Rectal smooth muscle tissue (tissue), 1 donor: ENCODE data around the gene SLCO2A1.

Experiments used
- H3K27ac ChIP-seq: one replicate; pipeline ENCODE4 v1.7.0; 2013; ENCODE audit warnings: low read depth, low read length, inconsistent platforms
- H3K27me3 ChIP-seq: one replicate; pipeline ENCODE4 v1.7.0; 2013; ENCODE audit warnings: low read length; ENCODE audit not compliant: control insufficient read depth, insufficient read depth
- H3K36me3 ChIP-seq: one replicate; pipeline ENCODE4 v1.7.0; 2013; ENCODE audit warnings: low read length; ENCODE audit not compliant: control insufficient read depth, insufficient read depth
- H3K4me1 ChIP-seq: one replicate; pipeline ENCODE4 v1.7.0; 2013; ENCODE audit warnings: low read length; ENCODE audit not compliant: control insufficient read depth, insufficient read depth
- H3K4me3 ChIP-seq: one replicate; pipeline ENCODE4 v1.7.0; 2013; ENCODE audit warnings: low read length
- H3K9ac ChIP-seq: one replicate; pipeline ENCODE4 v1.7.0; 2013; ENCODE audit warnings: low read length

Gene SLCO2A1

GRCh38 chr3:133999891-134000685 lies 29.6 kb downstream of the SLCO2A1 start:
- H3K27ac ChIP-seq = no peak overlapping the region
- no peaks in the 10 kb centered on the region for H3K27me3 ChIP-seq
- H3K4me1 ChIP-seq = no peaks in the 10 kb centered on the region
- no peak overlapping the region for H3K9ac ChIP-seq
- no peak overlapping the region for H3K4me3 ChIP-seq
- H3K36me3 ChIP-seq = no peaks in the 10 kb centered on the region

GRCh38 chr3:133998691-133999241 lies 31.0 kb downstream of the SLCO2A1 start:
- Histone ChIP-seq H3K4me1 (no peaks in the 10 kb centered on the region), H3K27ac (no peak overlapping the region), H3K36me3 (no peaks in the 10 kb centered on the region), H3K4me3 (no peak overlapping the region), H3K9ac (no peak overlapping the region), H3K27me3 (no peaks in the 10 kb centered on the region)

GRCh38 chr3:133997871-133998635 lies 31.7 kb downstream of the SLCO2A1 start:
- no peak overlapping the region for H3K27ac ChIP-seq
- H3K4me3 ChIP-seq = no peak overlapping the region
- no peaks in the 10 kb centered on the region for H3K27me3 ChIP-seq
- no peaks in the 10 kb centered on the region for H3K36me3 ChIP-seq
- no peak overlapping the region for H3K9ac ChIP-seq
- H3K4me1 ChIP-seq = no peaks in the 10 kb centered on the region

GRCh38 chr3:133996996-133997395 lies 32.7 kb downstream of the SLCO2A1 start:
- no peak overlapping the region for H3K4me3 ChIP-seq
- H3K27ac ChIP-seq = no peak overlapping the region
- H3K4me1 ChIP-seq = no peaks in the 10 kb centered on the region
- no peaks in the 10 kb centered on the region for H3K36me3 ChIP-seq
- no peak overlapping the region for H3K9ac ChIP-seq
- no peaks in the 10 kb centered on the region for H3K27me3 ChIP-seq

GRCh38 chr3:133996251-133996661 lies 33.5 kb downstream of the SLCO2A1 start:
- Histone ChIP-seq H3K4me1 (no peaks in the 10 kb centered on the region), H3K9ac (no peak overlapping the region), H3K27me3 (no peaks in the 10 kb centered on the region), H3K27ac (no peak overlapping the region), H3K4me3 (no peak overlapping the region), H3K36me3 (no peaks in the 10 kb centered on the region)

GRCh38 chr3:133995264-133995663 lies 34.5 kb downstream of the SLCO2A1 start:
- no peak overlapping the region for H3K9ac ChIP-seq
- H3K4me1 ChIP-seq = no peaks in the 10 kb centered on the region

GRCh38 chr3:133994166-133994890 lies 35.4 kb downstream of the SLCO2A1 start:
- Histone ChIP-seq H3K27ac (no peak overlapping the region), H3K4me1 (no peaks in the 10 kb centered on the region), H3K4me3 (no peak overlapping the region), H3K9ac (no peak overlapping the region), H3K27me3 (no peaks in the 10 kb centered on the region), H3K36me3 (no peaks in the 10 kb centered on the region)

More at GRCh38 chr3:133995264-133995663, 34.5 kb downstream of the SLCO2A1 start:
- H3K4me3 ChIP-seq = no peak overlapping the region
- H3K27ac ChIP-seq = no peak overlapping the region
- H3K27me3 ChIP-seq = no peaks in the 10 kb centered on the region
- no peaks in the 10 kb centered on the region for H3K36me3 ChIP-seq

- Histone ChIP-seq H3K36me3 (no peaks in the 10 kb centered on the region), H3K9ac (no peak overlapping the region), H3K27ac (no peak overlapping the region), H3K4me1 (no peaks in the 10 kb centered on the region), H3K27me3 (no peaks in the 10 kb centered on the region), H3K4me3 (no peak overlapping the region)
Measured at GRCh38 chr3:133992951-133993620, 36.6 kb downstream of the SLCO2A1 start.

GRCh38 chr3:133992381-133992780 lies 37.3 kb downstream of the SLCO2A1 start:
- Histone ChIP-seq H3K36me3 (no peaks in the 10 kb centered on the region), H3K4me3 (no peak overlapping the region), H3K9ac (no peak overlapping the region), H3K27me3 (no peaks in the 10 kb centered on the region), H3K27ac (no peak overlapping the region), H3K4me1 (no peaks in the 10 kb centered on the region)

GRCh38 chr3:133991637-133992036 lies 38.1 kb downstream of the SLCO2A1 start:
- H3K4me1 ChIP-seq = no peaks in the 10 kb centered on the region
- H3K27ac ChIP-seq = no peak overlapping the region
- H3K4me3 ChIP-seq = no peak overlapping the region
- no peaks in the 10 kb centered on the region for H3K36me3 ChIP-seq
- no peaks in the 10 kb centered on the region for H3K27me3 ChIP-seq
- no peak overlapping the region for H3K9ac ChIP-seq

- Histone ChIP-seq H3K4me1 (no peaks in the 10 kb centered on the region), H3K9ac (no peak overlapping the region), H3K27me3 (no peaks in the 10 kb centered on the region), H3K27ac (no peak overlapping the region), H3K4me3 (no peak overlapping the region), H3K36me3 (no peaks in the 10 kb centered on the region)
Measured at GRCh38 chr3:133991209-133991608, 38.5 kb downstream of the SLCO2A1 start.
